T-helper 9 cell (primary cell): ENCODE measurements around the gene AUTS2.

Experiments
- DNase-seq: peaks from one replicate; pipeline ENCODE4 v3.0.0-alpha.2; 2020

The AUTS2 gene

DNA sequence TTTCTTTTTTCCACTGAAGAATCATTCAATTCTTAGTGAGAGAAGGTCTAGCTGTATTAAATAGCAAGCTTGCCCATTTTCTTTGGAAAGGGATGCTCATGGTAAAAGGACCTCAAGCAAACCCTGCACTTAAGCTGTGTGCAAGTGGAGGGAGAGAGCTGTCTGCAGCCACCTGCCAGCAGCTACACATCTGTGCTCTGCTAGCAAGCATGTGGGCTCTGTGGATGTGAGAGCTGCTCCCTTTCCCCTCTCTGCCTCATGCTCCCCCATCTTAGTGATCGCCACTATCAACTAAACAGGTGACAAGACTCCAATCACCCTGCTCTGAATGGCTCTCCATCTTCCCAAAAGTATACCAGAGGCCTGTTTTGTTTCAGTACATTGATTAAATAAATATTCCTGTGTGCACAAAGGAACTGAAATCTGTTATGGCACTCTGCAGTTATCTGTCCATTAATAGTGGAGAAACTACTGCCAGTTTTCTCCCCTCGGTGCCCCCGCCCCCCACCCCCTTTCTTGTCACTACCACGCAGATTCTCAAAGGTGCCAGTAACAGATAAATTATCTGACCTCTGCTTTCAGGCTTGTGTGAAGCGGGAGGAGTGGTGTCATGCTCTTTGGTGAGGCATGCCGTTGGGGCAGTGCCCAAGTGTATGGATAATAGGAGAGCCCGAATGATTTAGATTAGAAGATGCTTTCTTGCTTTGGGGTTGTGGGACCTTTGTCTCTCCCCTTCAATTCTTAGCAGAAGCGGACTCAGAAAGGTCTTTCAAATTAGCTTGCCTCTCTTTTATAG, 26.4 kb downstream of the AUTS2 start:
- DNase-seq = no peak

DNA sequence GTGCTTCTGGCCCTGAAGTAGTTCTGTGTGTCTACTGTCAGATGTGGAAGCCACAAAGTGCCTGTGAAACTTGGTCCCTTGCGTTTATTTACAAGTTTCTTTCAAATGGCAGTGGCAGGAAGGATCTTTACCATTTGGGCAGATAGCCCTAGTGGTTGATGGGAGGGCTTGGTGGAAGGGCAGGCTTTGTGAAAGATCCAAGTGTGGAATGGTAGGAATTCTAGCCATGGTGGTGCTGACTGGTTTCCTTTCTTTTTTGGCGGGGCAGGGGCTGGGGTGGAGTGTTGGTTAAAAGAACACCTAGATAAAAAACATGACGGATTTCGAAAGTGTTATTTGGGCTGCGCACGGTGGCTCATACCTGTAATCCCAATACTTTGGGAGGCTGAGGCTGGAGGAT, 27.0 kb downstream of the AUTS2 start:
- no peak for DNase-seq

DNA sequence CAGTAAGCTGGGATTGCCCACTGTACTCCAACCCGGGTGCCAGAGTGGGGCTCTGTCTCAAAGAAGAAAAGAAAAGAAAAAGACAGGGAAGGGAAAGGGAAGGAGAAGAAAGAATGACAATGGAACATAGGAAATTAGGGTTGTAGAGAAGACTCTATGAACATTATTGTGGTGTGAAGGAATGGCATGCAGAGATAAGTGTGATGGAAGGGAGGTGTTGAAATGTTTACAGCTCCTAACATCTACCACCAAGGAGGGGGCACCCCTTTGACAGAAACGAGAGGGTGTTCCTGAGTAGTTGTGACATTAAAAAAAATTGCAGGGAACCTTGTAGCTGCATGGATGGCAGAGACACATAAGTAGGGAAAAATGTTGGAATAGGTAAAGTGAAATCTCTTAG, 27.5 kb downstream of the AUTS2 start:
- no peak for DNase-seq

DNA sequence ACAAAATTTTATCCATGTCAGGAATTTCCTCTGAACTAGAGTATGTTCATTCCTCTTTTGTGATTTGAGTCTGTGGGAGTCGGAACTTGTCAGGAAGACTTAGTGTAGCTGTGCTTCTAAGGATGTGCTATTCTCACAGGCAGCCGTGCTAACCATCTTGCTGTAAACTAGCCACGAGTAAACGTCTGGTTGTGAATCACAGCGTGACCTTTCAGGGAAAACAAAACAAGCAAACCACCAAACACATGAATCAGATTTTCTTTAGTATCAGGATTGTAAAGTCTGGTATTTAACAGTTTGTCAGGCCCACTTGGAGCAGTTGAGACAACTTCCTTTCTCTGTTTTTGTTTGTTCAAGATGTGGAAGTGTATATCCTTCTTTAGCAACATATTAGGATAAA, 32.0 kb downstream of the AUTS2 start:
- no peak for DNase-seq

DNA sequence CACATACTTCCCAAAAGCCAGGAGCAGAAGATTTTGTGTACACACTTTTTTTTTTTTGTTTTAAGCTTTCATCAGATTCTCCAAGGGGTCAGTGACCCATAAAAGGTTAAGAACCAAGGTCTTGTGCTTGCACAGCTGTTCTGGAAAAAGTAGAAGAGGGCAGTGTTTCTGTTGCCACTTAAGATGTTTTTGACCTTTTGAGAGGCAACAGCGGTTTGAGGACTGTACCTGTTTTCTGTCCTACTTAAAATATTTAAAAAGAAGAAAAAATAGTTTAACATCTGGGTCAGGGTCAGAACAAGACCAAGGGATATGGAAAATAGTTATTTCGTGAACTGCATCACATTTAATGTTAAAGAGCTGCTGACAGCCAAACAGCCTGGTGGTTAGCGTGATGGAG, 32.9 kb downstream of the AUTS2 start:
- no peak for DNase-seq

DNA sequence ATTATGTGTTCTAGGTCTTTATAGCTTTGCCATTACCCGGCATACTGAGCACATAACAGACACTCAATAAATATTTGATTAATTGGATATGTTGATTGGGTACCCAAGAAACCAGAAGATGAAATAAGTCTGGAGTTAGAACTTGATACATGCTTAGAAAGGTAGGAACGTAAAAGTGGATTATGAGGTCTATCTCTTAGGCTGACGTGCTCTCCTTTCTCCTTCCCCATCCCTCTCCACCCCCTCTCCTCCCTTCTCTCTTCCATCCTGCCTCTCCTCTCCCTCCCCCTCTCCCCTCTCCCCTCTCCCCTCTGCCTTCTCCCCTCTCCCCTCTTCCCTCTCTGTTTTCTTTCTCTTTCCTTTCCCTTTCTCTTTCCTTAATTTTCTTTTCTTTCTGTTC, 34.0 kb downstream of the AUTS2 start:
- DNase-seq = no peak

DNA sequence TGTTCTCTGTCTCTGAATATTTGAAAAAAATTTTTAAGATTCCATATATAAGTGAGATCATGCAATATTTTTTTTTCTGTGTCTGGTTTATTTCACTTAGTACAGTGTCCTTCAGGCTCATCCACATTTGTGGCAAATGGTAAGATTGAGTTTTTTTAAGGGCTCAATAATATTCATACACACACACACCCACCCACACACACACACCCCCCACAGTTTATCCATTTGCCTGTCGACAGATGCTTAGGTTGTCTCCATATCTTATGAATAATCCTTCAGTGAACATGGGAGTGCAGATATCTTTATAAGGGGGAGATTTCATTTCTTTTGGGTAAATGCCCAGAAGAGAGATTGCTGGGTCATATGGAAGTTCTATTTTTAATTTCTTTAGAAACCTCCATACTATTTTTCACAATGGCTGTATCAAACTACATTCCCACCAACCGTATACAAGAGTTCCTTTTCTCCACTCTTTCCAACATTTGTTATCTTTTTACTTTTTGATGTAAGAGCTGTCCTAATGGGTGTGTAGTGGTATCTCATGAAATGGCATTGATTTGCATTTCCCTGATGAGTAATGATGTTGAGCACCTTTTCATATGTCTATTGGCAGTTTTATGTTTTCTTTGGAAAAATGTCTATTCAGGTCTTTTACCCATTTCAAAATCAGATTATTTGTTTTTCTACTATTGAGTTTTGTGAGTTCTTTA, 35.0 kb downstream of the AUTS2 start:
- no peak for DNase-seq

DNA sequence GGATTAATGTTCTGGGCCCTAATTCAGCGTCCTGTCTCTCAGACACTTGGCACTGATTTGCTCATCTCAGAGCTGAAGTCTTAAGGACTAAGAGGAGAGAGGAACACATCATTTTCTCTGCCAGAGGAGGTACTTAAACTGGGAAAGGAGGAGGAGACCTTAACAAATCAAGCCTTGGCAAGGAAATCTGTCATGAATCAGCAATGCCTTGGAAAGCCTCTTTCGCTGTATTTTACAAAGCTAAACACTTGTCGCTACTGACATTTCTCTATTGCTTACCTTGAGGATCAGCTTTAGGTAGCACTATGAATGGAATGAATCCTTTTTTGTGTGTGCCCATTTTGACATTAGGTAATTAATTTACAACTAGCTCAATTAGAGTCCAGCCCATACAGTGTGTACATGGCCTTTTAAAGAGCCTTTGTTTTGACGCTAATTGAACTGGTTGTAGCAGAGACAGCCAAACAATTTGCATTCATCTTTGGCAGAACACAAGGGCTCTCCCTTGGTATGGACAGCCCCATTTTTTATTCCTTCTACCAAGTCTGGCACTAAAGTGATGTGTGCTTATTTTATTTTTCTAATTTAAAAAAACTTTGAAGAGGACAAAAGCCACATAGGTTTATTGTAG, 37.4 kb downstream of the AUTS2 start:
- DNase-seq = no peak

DNA sequence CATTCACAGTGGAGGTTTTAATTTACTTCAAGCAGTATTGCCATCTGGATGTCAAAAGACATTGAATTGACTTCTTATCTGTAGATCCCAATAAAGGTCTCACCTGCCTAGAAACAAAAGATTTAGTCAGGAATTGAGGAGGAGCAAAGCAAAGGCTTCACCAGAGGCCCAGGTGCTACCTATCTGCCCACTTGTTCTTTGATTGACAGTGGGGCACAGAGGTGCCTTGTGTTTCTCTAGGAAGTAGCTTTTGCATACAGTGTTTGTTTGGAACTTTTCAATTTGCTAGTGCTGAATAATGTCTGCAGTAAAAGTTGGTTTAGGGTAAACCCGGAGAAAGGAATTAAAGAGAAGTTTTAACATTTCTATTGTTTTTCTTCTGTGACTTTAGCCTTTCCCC, 40.4 kb downstream of the AUTS2 start:
- no peak for DNase-seq

DNA sequence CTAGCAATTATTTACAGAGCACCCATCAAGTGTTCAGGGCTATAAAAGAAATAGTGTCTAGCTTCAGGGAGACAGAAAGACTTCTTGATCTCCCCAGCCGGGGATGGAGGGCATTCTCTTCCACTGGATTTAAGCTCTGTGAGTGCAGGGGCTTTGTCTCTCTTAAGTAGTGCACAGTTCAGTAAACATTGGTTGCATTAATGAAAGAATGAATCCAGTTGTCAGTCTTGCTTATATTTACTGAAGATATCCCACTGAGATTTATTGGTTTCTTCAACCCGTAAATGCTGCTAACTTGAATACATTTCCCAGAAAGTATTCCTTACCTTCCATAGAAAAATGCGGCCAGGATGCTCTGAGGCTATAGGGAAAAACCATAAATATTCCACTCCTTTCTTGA, 41.9 kb downstream of the AUTS2 start:
- no peak for DNase-seq

DNA sequence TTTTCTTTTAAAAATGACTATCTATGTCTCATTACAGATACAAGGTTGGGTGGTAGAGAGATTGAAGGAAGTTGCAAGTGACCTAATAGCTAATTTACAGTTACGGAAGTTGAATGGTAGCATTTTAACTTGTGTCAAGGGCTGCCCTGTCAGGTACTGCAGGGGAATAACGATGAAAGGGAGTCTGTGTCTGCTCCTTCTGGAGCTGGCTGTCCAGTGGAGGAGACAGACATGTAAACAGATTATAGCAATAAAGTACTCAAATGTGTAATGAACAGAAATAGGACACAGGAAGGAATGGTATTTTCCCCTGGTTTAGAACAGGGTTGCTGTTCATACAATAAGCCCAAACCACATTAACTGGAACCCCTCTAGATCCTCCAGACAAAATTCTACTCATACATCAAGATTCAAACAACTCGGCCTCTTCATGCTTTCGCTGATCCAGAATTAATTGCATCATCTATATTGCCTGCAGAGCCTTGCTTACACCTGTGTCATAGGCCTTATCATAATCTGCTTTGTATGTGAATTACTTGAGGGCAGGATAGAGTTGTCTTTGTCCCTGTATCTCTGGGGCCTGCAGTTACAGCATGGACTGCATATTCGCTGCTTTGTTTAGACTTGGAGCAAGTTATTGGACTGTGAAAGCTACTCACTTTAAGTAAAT, 42.8 kb downstream of the AUTS2 start:
- no peak for DNase-seq

DNA sequence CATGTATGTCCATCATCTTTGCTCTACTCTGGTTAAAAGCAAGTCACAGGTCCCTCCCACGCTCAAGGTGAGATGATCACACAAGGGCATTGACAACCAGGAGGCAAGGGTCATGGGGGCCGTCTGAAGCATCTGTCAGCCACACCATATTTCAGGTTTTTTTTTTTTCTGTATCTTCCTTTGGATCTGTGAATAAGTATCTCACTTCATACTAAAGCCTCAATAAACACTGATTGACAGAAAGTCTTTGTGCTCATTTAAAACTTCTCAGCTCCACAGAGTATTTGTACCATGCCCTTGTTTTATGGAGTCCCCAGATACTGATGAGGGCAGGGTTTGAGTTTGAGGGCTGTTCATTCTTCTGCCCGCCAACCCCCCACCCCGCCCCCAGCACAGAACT, 45.0 kb downstream of the AUTS2 start:
- DNase-seq = no peak

DNA sequence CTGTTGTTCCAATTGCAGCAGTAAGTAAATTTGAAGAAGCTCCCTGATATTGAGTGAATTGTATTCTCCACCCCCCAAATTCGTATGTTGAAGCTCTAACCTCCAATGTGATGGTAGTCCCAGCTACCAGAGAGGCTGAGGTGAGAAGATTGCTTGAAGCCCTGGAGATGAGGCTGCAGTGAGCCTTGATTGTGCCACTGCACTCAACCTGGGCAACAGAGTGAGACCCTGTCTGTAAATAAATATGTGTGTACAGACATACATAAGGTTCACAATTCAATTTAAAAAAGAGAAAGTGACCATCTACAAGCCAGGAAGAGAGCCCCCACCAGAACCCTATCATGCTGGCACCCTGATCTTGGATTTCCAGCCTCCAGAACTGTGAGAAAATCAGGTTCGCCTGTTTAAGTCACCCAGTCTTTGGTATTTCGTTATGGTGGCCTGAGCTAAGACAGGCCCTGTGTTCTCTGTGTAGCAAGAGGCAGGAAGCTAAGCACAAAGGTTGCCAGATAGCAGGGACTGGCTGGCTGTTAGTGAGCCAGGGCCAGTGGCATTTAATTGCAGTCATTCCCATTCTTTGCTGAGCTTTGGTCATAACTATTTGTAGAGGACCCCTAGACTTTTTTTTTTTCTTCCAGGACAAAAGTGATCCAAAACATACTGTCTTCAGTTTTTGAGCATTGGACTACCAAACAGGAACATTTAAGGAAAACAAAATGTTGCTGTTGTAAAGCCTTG, 45.6 kb downstream of the AUTS2 start:
- no peak for DNase-seq

DNA sequence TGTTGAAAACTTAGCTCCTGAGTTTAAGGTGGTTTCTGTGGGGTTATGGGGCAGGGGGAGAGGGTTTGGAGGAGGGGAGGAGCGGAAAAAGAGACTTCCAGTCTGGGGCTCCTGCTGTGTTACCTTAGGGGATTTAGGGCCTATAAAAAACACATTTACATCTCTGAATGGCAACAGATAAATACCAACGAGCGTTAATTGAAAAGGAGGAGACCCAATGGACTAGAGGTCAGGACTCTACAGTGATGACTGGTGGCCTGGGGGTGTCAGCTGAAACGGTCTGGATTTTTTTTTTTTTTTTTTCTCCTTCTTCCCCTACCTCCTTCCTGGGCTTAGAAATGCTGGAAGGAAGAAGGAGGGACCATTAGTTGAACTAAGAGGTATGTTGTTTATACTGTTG, 47.4 kb downstream of the AUTS2 start:
- no peak for DNase-seq

DNA sequence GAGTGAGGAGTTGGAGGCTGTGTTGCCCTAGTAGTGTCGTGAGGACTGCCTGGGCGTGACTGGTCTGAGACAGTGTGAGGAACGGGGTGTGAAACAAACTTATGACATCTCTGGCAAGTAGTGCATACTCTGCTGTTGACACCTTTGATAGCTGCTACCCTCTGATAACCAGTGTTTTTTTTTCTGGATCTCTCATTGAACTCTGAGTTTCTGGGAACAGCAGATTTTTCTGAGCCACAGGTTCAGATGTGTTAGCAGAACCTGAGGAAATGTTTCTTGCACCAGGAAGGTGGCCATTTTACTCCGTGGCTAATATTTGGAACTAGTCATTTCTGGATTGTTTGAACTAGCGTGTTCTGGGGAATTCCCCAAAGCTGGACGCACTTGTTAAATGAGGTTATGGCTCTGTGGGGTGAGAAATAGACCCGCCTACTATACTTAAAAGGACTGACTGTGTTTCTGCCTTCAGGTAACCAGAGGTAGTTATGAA, 52.9 kb downstream of the AUTS2 start:
- no peak for DNase-seq

DNA sequence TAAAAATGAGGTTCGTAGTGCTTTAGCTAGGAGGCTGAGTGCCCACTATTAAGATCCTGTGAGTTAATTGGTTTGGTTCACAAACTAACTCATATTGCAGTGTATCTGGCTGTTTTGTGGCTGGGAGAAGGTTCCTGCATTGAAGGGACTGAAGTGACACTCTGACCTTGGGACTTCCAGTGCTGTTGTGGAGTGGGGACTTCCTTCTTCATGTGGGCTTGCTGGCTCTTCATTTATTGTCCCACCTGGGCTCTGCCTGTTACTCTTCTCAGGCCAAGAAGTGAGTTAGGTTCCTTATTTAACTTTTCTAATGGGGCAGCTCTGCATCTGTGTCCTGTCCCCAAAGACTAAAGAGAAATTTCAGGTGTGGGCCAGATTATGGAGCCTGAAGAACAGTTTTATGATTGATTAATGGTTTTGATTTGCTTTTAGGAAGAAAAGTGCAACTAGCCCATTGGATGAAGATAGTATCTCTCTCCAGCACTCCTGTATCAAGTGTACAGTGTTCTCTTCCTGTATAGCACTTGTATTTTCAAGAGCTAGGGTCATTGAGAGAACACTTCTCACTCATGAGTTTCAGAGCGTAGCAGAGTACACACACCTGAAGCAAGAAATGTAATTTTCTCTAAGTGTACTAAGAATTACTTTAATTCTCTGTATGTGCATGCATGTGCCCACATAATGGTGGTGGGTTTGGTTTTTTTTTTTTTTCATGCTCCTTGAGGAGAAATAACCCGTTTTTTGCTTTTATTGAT, 54.8 kb downstream of the AUTS2 start:
- no peak for DNase-seq

DNA sequence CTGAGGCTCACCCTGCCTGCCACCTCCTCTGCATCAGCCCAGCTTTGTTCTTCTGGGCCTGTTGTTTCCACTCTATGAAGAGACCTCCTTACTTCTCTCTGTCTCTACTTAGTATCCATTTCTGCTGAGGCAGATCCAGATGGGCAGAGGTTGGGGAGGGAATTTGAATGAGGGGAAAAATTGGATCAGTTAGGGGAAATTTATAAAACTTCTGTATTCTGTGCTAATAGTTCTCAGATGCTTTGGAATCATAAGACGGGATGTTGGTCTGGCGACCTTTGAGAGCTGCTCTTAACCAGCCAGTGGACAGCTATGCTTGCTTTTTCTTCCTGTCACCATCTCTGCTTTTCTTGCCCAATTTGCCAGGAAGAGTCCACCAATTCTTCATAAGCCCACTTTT, 55.5 kb downstream of the AUTS2 start:
- no peak for DNase-seq

DNA sequence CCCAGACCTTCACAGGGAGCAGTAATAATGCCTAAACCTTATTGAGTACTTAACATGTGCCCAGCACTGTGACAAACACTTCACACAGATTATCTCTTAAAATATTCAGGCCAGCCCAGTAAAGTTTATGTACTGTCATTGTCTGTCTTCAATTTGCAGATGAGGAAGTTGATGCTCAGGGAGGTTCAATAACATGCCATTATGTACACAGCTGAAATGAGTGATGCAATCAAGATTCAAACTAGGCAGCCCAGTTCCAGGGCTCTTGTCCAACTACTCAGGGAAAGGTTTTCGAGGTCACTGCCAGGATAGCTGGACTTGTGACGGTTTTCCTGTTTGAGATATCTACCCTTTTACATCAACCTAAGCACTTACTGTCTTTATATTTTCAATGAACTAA, 56.1 kb downstream of the AUTS2 start:
- DNase-seq = no peak

DNA sequence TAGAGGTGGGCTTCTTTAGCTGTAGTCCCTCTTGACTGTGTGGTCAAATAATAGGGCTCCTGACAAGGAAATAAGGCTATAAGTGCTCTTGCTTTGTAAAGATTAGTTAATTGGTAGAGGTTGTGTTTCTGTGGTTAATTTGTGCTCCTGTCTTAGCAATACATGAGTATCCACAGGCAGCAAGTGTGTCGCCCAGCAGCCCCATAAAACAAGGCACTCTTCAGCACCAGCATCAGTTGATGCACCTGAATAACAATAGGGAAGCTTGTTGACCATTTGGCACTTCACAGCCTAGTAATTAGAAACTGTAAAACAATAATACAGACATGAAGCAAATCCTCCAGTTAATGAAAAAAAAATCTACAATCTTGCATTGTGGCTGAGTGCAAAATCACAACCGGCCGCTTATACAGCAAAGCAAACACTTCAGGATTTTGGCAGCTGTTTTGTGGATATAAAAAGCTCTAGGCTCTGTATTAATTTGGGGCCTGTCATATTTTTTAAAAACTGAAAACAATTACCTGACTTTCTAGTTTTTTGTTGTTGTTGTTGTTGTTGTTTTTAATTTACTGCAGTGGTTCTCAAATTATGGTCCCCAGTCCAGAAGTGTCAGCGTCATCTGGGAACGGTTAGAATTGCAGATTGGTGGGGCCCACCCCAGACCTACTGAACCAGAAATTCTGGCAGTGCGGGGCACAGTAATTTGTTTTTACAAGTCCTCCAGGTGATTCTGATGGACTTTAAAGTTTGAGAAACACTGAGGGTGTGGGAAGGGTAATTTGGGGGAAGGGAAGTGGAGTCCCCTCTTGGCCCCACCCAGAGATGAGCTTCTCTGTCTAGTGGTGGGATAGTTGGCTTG, 56.8 kb downstream of the AUTS2 start:
- no peak for DNase-seq

DNA sequence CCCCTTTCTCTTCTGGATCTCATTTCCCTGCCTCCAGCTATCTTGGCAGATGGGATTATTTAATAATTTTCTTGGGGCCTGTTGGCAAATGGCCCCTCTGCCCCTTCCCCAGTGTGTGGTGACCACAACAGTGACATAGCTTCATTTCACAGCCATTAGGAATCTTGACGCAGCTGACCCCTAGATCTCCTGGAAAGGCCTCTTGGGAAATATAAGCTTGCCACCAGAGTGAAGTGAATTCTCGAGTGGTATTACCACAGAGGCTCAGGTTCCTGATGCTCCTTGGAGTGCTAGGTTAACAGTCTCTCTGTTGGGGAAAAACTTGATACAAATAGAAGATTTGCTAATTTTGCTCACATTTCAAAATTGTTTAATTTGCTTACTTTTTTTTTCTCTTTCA, 57.8 kb downstream of the AUTS2 start:
- DNase-seq = no peak

DNA sequence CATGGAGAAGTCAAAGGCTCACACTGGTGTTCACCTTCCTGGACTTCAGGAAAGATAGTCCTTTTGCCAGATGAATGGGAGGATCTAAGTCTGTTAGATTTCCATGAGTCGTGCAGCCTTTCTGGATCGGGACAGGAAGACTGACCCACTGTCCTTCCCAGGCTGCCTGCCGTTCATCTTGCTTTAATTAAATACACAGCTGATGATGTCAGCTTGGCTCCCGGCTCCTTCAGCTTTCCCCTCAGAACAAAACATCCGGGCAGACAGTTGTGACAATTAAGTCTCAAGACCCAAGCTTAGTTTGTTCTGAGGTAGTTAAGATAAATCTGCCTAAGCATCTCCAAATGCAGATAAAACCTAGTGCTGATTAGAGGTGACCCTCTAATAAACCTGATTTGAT, 58.6 kb downstream of the AUTS2 start:
- DNase-seq = no peak
